Motor neuron (in vitro differentiated cells): ENCODE results near the gene SV2A. TPM values are rescaled to one million over a fixed set of nuclear protein-coding genes. Genes with fewer than 3 reads are reported as not detected.
"Not testable (repeated sequence)": the region's sequence is repeated elsewhere in the genome, so short reads cannot be mapped to it uniquely, and the experiment has no call there.

Experiments
- ATAC-seq, 8 experiments: fragments of 200-7000 bp; cut with Tn5 transposase; replicated peaks in 6 of 8; 2 replicates each; pipeline ENCODE4 v1.8.0; 2021; ENCODE audit warnings: mild to moderate bottlenecking in 8 of 8, moderate library complexity in 8 of 8
- H3K27ac ChIP-seq, 2 donors: fragments of 250-450 bp; sonication (Bioruptor Pico); 2 replicates each; pipeline ENCODE4 v1.9.0; 2021; ENCODE audit warnings: antibody characterized with exemption in 2 of 2, mild to moderate bottlenecking in 2 of 2, moderate library complexity in 1 of 2
- H3K4me1 ChIP-seq, 2 donors: fragments of 250-450 bp; sonication (Bioruptor Pico); replicated peaks in 1 of 2; 2 replicates each; pipeline ENCODE4 v1.6.1; 2021; ENCODE audit warnings: antibody characterized with exemption in 2 of 2, mild to moderate bottlenecking in 2 of 2, moderate library complexity in 1 of 2
- H3K4me3 ChIP-seq, 5 donors: fragments of 250-450 bp; sonication (Bioruptor Pico); 2 replicates each; pipeline ENCODE4 v1.9.0; 2021; ENCODE audit warnings: antibody characterized with exemption in 5 of 5, mild to moderate bottlenecking in 5 of 5, moderate library complexity in 4 of 5
- WGBS, 10 experiments: fragments of 450-650 bp; shearing (Covaris generic); methylation state at CpG; one replicate each; pipeline ENCODE4 v1.0.0; 2022; 5-methylcytosine and 5-hydroxymethylcytosine counted together
- in situ Hi-C, 9 experiments: fragments of 400-800 bp; cut with MboI; loops; one replicate each; pipeline ENCODE4 v1.15.0; 2021; ENCODE audit warnings: low sequenced_read_pairs in 9 of 9, low pct_unique_long_range_greater_than_20kb in 2 of 9; ENCODE audit not compliant: unreplicated experiment in 9 of 9
- total RNA-seq, 8 experiments: library from RNA; unstranded; fragments of 300-600 nt; gene quantifications; 2 replicates each; pipeline versions ENCODE4 v1.2.3 to v1.2.4, GENCODE V29; 2022

Gene SV2A
- total RNA-seq, 8 experiments from 2014 or later, result 0.31 to 109 (median 59.7) TPM

DNA sequence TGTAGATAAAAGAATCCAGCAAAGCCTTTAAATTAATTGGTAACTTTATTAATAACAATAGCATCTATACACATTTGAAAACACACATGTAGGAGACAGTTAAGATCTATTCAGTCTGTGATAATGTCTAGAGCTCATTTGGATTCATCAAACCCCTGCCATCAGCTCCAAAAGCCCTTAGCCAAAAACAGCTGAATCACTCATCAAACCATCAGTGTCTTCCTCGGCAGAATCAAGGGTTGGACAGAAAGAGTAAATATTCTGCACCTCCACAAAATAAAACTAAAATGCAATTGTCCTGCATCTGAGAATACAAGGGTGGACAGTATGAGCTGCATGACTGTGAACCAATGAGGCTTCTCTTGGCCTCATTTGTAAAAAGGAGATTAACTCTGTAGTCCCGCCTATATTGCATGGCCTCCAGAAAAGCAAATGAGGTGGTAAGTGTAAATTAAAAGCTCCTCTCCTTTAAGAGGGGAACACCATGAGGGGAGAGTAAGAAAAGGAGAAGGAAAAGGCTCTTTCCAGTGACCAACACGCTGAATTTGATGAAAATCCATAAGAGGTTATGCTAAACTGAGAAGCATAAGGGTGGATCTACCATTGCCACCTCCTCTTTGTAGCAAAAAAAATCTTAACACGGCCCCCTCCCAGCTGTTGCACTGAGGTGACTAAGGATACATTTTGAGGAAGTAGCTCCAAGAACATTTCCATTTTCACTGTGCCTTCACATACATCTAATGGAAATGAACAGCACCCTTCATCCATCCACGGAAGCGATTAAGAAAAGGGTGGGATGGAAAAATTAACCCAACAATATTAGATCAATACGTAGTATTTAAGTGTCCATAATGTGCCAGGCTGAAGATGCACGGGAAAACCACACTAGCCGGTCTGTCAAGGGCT lies 33.0 kb downstream of the SV2A start:
- in situ Hi-C loops, result no loop called here
- peak in 3 of 8 experiments; percentile 1 to 5 (median 2) for ATAC-seq
- 0 to 11% (median 4%) methylated on average over 2 to 9 of the region's 9 CpGs for WGBS, 10 experiments
- peak overlapping the region; percentile 79 to 88 for H3K27ac ChIP-seq
- H3K4me3 ChIP-seq, result peak overlapping the region; percentile 66 to 86 (median 76)
- peaks cover 12% of the 10 kb centered on the region in 2 donors for H3K4me1 ChIP-seq

- H3K27ac ChIP-seq, result no peak overlapping the region
- no peak for ATAC-seq
- peak overlapping the region; percentile 66 to 86 (median 76) for H3K4me3 ChIP-seq
- in situ Hi-C loops, result no loop called here
- WGBS, 10 experiments, result 83 to 100% (median 100%) methylated on average over 1 to 3 of the region's 3 CpGs; no CpG with 5 or more reads in 1 of the 10 experiments
- H3K4me1 ChIP-seq, result peaks cover 7 to 8% of the 10 kb centered on the region in 2 donors
Observed at GRCh38 chr1:149883598-149884247, 33.9 kb downstream of the SV2A start.

DNA sequence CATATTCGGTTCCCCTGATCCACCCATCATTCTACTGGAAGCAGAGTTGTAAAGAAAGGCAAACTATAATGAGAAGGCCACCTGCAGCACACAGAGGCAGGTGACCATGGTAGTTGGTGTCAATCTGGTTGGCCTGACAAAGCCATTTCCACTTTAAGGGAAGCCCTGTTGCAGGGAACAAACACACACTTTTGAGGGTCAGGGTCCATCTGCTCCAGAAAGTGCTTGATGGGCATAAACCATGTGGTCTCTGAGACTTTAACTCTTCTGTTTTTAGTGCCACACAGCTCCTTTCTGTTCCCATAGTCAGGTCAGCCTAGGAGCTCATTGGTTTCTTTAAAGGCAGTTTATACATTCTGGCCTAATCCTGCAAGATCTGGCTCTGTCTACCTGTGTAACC lies 35.8 kb downstream of the SV2A start:
- WGBS, 10 experiments, result 50 to 100% (median 88%) methylated on average over 1 of the region's 1 CpG; no CpG with 5 or more reads in 3 of the 10 experiments
- H3K4me1 ChIP-seq, result peaks cover 5 to 6% of the 10 kb centered on the region in 2 donors
- no peak overlapping the region for H3K4me3 ChIP-seq
- no peak overlapping the region for H3K27ac ChIP-seq
- no peak for ATAC-seq
- in situ Hi-C loops, result no loop called here

GRCh38 chr1:149879556-149879955 lies 38.1 kb downstream of the SV2A start:
- no peak for ATAC-seq
- 33 to 86% (median 75%) methylated on average over 1 of the region's 1 CpG; no CpG with 5 or more reads in 5 of the 10 experiments for WGBS, 10 experiments
- Histone ChIP-seq H3K4me3 (no peak overlapping the region), H3K27ac (no peak overlapping the region), H3K4me1 (peaks cover 5 to 6% of the 10 kb centered on the region in 2 donors)
- in situ Hi-C loops, result no loop called here

DNA sequence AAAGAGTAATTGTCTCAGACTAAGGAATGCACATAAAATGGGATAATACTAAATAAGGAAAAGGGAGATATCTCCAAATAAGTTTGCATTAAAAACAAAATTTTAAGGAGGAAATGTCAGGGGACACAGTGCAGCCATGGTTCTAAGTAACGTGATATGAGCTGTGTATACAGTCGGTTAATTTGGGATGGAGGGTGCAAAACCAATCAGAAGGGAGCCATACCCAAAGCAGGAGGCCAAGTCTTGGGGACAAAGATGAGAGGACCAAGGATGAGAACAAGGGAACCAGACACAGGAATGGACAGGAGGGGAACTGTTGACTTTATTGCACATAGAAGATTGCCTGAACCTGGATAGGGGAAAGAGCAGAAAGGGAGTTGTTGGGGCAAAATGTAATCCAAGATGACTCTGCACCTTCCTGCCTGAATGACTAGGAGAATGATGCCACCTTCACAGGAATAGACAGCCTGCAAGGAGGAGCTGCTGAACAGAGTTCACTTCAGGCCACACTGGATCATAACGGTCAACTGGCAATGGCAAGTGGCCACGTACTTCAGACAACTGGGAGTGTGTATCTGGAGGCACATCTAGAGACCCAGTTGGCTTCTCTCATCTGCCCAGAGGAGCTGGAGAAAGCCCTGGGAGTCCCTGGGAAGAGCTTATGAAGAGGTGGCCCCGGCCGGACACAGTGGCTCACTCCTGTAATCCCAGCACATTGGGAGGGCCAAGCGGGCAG lies 40.3 kb downstream of the SV2A start:
- H3K4me1 ChIP-seq, result no peaks in the 10 kb centered on the region
- no peak overlapping the region for H3K4me3 ChIP-seq
- in situ Hi-C loops, result no loop called here
- WGBS, 10 experiments, result 70 to 100% (median 94%) methylated on average over 2 to 6 of the region's 7 CpGs; no CpG with 5 or more reads in 1 of the 10 experiments
- peak in 2 of 8 experiments; percentile 2 to 6 for ATAC-seq
- no peak overlapping the region for H3K27ac ChIP-seq

DNA sequence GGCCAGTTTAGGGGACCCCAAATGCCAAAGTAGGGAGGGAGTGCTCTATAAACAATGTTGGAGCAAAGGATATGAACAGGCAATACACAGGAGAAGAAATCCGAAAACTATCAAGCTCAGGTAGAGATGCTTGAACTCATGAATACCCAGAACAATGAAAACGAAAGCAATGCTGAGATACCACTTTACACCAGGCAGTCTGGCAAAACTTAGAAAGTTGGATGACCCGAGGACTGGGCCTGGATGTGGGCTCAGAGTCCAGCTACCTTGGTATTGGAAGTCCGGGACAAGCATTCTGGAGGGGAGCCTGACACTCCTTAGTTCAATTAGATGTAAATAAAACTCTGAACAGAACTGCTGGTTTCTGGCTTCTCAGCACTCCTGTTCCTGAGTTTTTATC lies 44.6 kb downstream of the SV2A start:
- in situ Hi-C loops, H3K4me3 ChIP-seq, ATAC-seq, H3K27ac ChIP-seq, H3K4me1 ChIP-seq: not testable (repeated sequence)
- WGBS, 10 experiments, result no CpG with 5 or more reads among the region's 4 CpGs

DNA sequence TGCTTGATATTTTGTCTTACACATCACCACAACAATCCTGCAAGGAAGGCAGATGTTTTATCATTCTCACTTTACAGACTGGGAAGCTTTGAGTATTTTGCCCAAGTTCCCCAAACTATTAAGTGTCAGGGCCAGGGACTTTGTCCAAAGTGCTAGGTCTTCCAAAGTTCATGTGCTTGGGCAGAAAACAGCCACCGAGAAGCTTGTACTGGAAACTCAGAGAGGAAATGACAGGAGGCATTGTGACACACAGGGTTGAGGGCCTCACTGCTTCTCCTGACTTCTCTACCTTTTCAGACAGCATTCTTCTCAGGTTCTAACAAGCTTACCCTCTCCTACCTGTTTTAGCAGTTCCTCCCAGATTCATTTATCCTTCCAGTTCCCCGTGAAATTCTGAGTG lies 50.8 kb downstream of the SV2A start:
- H3K4me3 ChIP-seq, H3K4me1 ChIP-seq, H3K27ac ChIP-seq, in situ Hi-C loops, ATAC-seq: not testable (repeated sequence)
- no CpG with 5 or more reads among the region's 2 CpGs for WGBS, 10 experiments

GRCh38 chr1:149861497-149862054 lies 56.1 kb downstream of the SV2A start:
- in situ Hi-C loops, H3K27ac ChIP-seq: not testable (repeated sequence)

GRCh38 chr1:149860684-149861496 lies 56.8 kb downstream of the SV2A start:
- ATAC-seq, result peak; percentile 71 to 85 (median 80)
- H3K27ac ChIP-seq, H3K4me1 ChIP-seq, H3K4me3 ChIP-seq, in situ Hi-C loops: not testable (repeated sequence)
- no CpG with 5 or more reads among the region's 55 CpGs for WGBS, 10 experiments

More at GRCh38 chr1:149861497-149862054, 56.1 kb downstream of the SV2A start:
- not testable (repeated sequence) for H3K4me3 ChIP-seq, H3K4me1 ChIP-seq
- WGBS, 10 experiments, result no CpG with 5 or more reads among the region's 32 CpGs
- peak; percentile 5 to 47 (median 12) for ATAC-seq

DNA sequence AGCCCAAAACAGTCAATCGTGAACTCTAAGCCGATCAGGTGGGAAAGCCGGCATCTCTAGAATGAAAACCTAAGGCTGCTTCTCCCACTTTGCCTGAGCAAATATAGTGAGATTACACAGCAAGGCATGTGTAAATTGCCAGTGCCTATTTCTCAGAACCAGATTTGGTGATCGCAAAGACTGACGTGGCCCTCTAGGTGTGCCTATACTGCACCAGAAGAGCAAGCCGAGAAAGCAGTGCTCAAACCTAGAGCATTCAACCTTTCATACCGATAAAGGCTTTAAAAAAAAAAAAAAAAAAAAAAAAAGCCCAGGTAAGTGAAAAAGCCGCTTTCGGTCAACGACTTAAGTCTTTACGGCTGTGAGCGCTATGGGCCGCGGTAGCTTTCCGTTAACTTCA lies 57.4 kb downstream of the SV2A start:
- H3K4me3 ChIP-seq, in situ Hi-C loops, H3K4me1 ChIP-seq, H3K27ac ChIP-seq: not testable (repeated sequence)
- peak in 3 of 8 experiments; percentile 0 to 2 (median 1) for ATAC-seq
- WGBS, 10 experiments, result no CpG with 5 or more reads among the region's 15 CpGs
